Neuronal stem cell (in vitro differentiated cells): Measurements from ENCODE around the gene EFHD1.
"Not testable (repeated sequence)": the region's sequence is repeated elsewhere in the genome, so short reads cannot be mapped to it uniquely, and the experiment has no call there.

ENCODE experiments used
- DNase-seq: peaks from one replicate; pipeline ENCODE4 v3.0.0-alpha.2; 2013; ENCODE audit warnings: low spot score
- H2AFZ ChIP-seq: one replicate; pipeline ENCODE4 v1.6.1; 2013; ENCODE audit warnings: mild to moderate bottlenecking, low read length, inconsistent platforms
- H2AK5ac ChIP-seq: 2 replicates; pipeline ENCODE4 v1.6.1; 2013; ENCODE audit warnings: low read depth, mild to moderate bottlenecking, inconsistent platforms, low read length, moderate library complexity, mixed read lengths
- H2BK120ac ChIP-seq: 2 replicates; pipeline ENCODE4 v1.6.1; 2013; ENCODE audit warnings: low read depth, mild to moderate bottlenecking, inconsistent platforms, low read length, moderate library complexity, mixed read lengths
- H2BK12ac ChIP-seq: one replicate; pipeline ENCODE4 v1.6.1; 2013; ENCODE audit warnings: low read length, inconsistent platforms
- H2BK15ac ChIP-seq: 2 replicates; pipeline ENCODE4 v1.6.1; 2013; ENCODE audit warnings: mild to moderate bottlenecking, low read length, inconsistent platforms, mixed read lengths
- H2BK5ac ChIP-seq: one replicate; pipeline ENCODE4 v1.6.1; 2013; ENCODE audit warnings: inconsistent platforms, mild to moderate bottlenecking, low read length, moderate library complexity
- H3K14ac ChIP-seq: one replicate; pipeline ENCODE4 v1.6.1; 2013; ENCODE audit warnings: low read length, inconsistent platforms
- H3K18ac ChIP-seq: 2 replicates; pipeline ENCODE4 v1.6.1; 2013; ENCODE audit warnings: low read length, inconsistent platforms
- H3K23ac ChIP-seq: 2 replicates; pipeline ENCODE4 v1.6.1; 2013; ENCODE audit warnings: low read depth, mild to moderate bottlenecking, mixed read lengths, low read length, inconsistent platforms; ENCODE audit not compliant: poor library complexity
- H3K27ac ChIP-seq: replicated peaks from 3 replicates; pipeline ENCODE4 v1.5.1; 2013; ENCODE audit warnings: low read length, inconsistent platforms
- H3K27me3 ChIP-seq, 3 experiments: 2 replicates each; pipeline ENCODE4 v1.6.1; 2013; ENCODE audit warnings: low read length in 3 of 3, mild to moderate bottlenecking in 2 of 3, inconsistent platforms in 1 of 3, low read depth in 1 of 3, mixed read lengths in 1 of 3, moderate library complexity in 1 of 3; ENCODE audit not compliant: control insufficient read depth in 3 of 3, insufficient read depth in 3 of 3
- H3K36me3 ChIP-seq, 2 donors: replicated peaks in 1 of 2; 2 replicates each; pipeline ENCODE4 v1.6.1; 2013; ENCODE audit warnings: low read length in 2 of 2; ENCODE audit not compliant: control insufficient read depth in 2 of 2, insufficient read depth in 2 of 2
- H3K4ac ChIP-seq: 2 replicates; pipeline ENCODE4 v1.6.1; 2013; ENCODE audit warnings: inconsistent platforms, mild to moderate bottlenecking, low read length, moderate library complexity
- H3K4me1 ChIP-seq, 2 donors: 1 replicate in 1 of 2; 2 replicates in 1 of 2; pipeline ENCODE4 v1.6.1; 2013; ENCODE audit warnings: low read length in 2 of 2, low read depth in 1 of 2; ENCODE audit not compliant: control insufficient read depth in 2 of 2, insufficient read depth in 1 of 2
- H3K4me2 ChIP-seq: one replicate; pipeline ENCODE4 v1.6.1; 2013; ENCODE audit warnings: mild to moderate bottlenecking, low read length, inconsistent platforms; ENCODE audit not compliant: insufficient read depth, poor library complexity, severe bottlenecking
- H3K4me3 ChIP-seq, 2 donors: 2 replicates each; pipeline ENCODE4 v1.5.1; 2013; ENCODE audit warnings: low read length in 2 of 2, mild to moderate bottlenecking in 2 of 2, inconsistent platforms in 1 of 2, moderate library complexity in 1 of 2
- H3K79me1 ChIP-seq: one replicate; pipeline ENCODE4 v1.6.1; 2013; ENCODE audit warnings: low read depth, mild to moderate bottlenecking, inconsistent platforms, low read length, moderate library complexity
- H3K9ac ChIP-seq: one replicate; pipeline ENCODE4 v1.6.1; 2013; ENCODE audit warnings: mild to moderate bottlenecking, low read depth, low read length, inconsistent platforms; ENCODE audit not compliant: poor library complexity
- H3K9me3 ChIP-seq, 2 donors: replicated peaks in 1 of 2; 2 replicates each; pipeline versions ENCODE3 to v1.6.1; 2013; ENCODE audit warnings: low read length in 2 of 2, mild to moderate bottlenecking in 2 of 2, inconsistent platforms in 1 of 2, low read depth in 1 of 2, mixed read lengths in 1 of 2, moderate library complexity in 1 of 2; ENCODE audit not compliant: control insufficient read depth in 2 of 2, insufficient read depth in 1 of 2
- H4K8ac ChIP-seq: one replicate; pipeline ENCODE4 v1.6.1; 2013; ENCODE audit warnings: low read depth, mild to moderate bottlenecking, inconsistent platforms, low read length, moderate library complexity
- H4K91ac ChIP-seq: one replicate; pipeline ENCODE4 v1.6.1; 2013; ENCODE audit warnings: low read length, low read depth, mild to moderate bottlenecking, inconsistent platforms; ENCODE audit not compliant: poor library complexity
- WGBS, 2 donors: extraction: QIAGEN DNeasy Blood & Tissue Kit; methylation state at CpG; one replicate each; pipeline ENCODE4 v1.1.7; 2013; ENCODE audit warnings: missing lambda C conversion rate in 2 of 2, mixed read lengths in 1 of 2; ENCODE audit not compliant: insufficient read length in 2 of 2, insufficient replicate concordance in 1 of 2; ENCODE audit errors: extremely low coverage in 2 of 2; 5-methylcytosine and 5-hydroxymethylcytosine counted together

EFHD1 gene

GRCh38 chr2:232634206-232635150 is 1.1 kb downstream of the EFHD1 start:
- no peak overlapping the region for H4K91ac ChIP-seq
- H2AK5ac ChIP-seq = peak overlapping the region; percentile 26
- H4K8ac ChIP-seq = no peak overlapping the region
- peak overlapping the region; percentile 65 to 90 for H3K4me3 ChIP-seq
- peak overlapping the region; percentile 98 for H3K18ac ChIP-seq
- H3K79me1 ChIP-seq = no peaks in the 10 kb centered on the region
- no CpG with 5 or more reads among the region's 61 CpGs for WGBS, 2 donors
- no peaks in the 10 kb centered on the region for H3K36me3 ChIP-seq
- H2BK120ac ChIP-seq = peak overlapping the region; percentile 82
- no peak overlapping the region for H3K4ac ChIP-seq
- peaks cover 5 to 9% of the 10 kb centered on the region in 2 donors for H3K4me1 ChIP-seq
- H2BK15ac ChIP-seq = peak overlapping the region; percentile 3
- H2AFZ ChIP-seq = peak overlapping the region; percentile 98
- H3K9me3 ChIP-seq = no peaks in the 10 kb centered on the region
- peaks cover 2 to 60% (median 35%) of the 10 kb centered on the region in 3 experiments for H3K27me3 ChIP-seq
- DNase-seq = no peak
- no peak overlapping the region for H2BK5ac ChIP-seq
- no peak overlapping the region for H3K27ac ChIP-seq
- peak overlapping the region; percentile 98 for H3K4me2 ChIP-seq
- H3K9ac ChIP-seq = peak overlapping the region; percentile 83
- no peak overlapping the region for H3K14ac ChIP-seq
- no peak overlapping the region for H2BK12ac ChIP-seq
- H3K23ac ChIP-seq = no peak overlapping the region

GRCh38 chr2:232635376-232635775 is 2.0 kb downstream of the EFHD1 start:
- H2BK15ac ChIP-seq = not testable (repeated sequence)

GRCh38 chr2:232635820-232636219 is 2.4 kb downstream of the EFHD1 start:
- Histone ChIP-seq H3K27ac (no peak overlapping the region), H3K9ac (no peak overlapping the region), H3K14ac (no peak overlapping the region), H4K8ac (no peak overlapping the region), H3K36me3 (no peaks in the 10 kb centered on the region), H3K23ac (no peak overlapping the region), H2AFZ (no peak overlapping the region), H2BK15ac (no peak overlapping the region), H3K18ac (no peak overlapping the region), H2AK5ac (no peak overlapping the region), H4K91ac (no peak overlapping the region), H3K4ac (no peak overlapping the region), H3K79me1 (no peaks in the 10 kb centered on the region), H3K27me3 (peaks cover 2 to 60% (median 35%) of the 10 kb centered on the region in 3 experiments), H3K4me3 (no peak overlapping the region), H3K9me3 (no peaks in the 10 kb centered on the region), H2BK120ac (no peak overlapping the region), H2BK12ac (no peak overlapping the region), H2BK5ac (no peak overlapping the region), H3K4me1 (peaks cover 5 to 9% of the 10 kb centered on the region in 2 donors), H3K4me2 (no peak overlapping the region)
- WGBS, 2 donors = no CpG with 5 or more reads among the region's 4 CpGs
- DNase-seq = no peak

More at GRCh38 chr2:232635376-232635775, 2.0 kb downstream of the EFHD1 start:
- H3K4ac ChIP-seq, H3K9me3 ChIP-seq, H3K9ac ChIP-seq, H3K4me1 ChIP-seq, H3K4me2 ChIP-seq, H2BK5ac ChIP-seq, H2BK120ac ChIP-seq, H3K27ac ChIP-seq, H3K18ac ChIP-seq, H3K79me1 ChIP-seq, H3K14ac ChIP-seq, H3K36me3 ChIP-seq, H4K8ac ChIP-seq, H2AK5ac ChIP-seq, H3K23ac ChIP-seq, H3K4me3 ChIP-seq, H4K91ac ChIP-seq, H2BK12ac ChIP-seq, DNase-seq, H2AFZ ChIP-seq: not testable (repeated sequence)
- no CpG with 5 or more reads among the region's 10 CpGs for WGBS, 2 donors
- peaks cover 2 to 60% (median 35%) of the 10 kb centered on the region in 3 experiments for H3K27me3 ChIP-seq

- H2BK12ac ChIP-seq = no peak overlapping the region
- no peak overlapping the region for H3K27ac ChIP-seq
- H2AK5ac ChIP-seq = no peak overlapping the region
- no peak overlapping the region for H4K8ac ChIP-seq
- no peak overlapping the region for H3K4me2 ChIP-seq
- no peaks in the 10 kb centered on the region for H3K9me3 ChIP-seq
- DNase-seq = no peak
- WGBS, 2 donors = no CpG with 5 or more reads among the region's 16 CpGs
- H3K4me1 ChIP-seq = peaks cover 5 to 9% of the 10 kb centered on the region in 2 donors
- H3K79me1 ChIP-seq = no peaks in the 10 kb centered on the region
- no peak overlapping the region for H2BK120ac ChIP-seq
- H2BK15ac ChIP-seq = no peak overlapping the region
- no peak overlapping the region for H3K4ac ChIP-seq
- no peaks in the 10 kb centered on the region for H3K36me3 ChIP-seq
- H3K4me3 ChIP-seq = no peak overlapping the region
- H2BK5ac ChIP-seq = no peak overlapping the region
- H3K27me3 ChIP-seq = peaks cover 2 to 60% (median 35%) of the 10 kb centered on the region in 3 experiments
- H2AFZ ChIP-seq = no peak overlapping the region
- H4K91ac ChIP-seq = no peak overlapping the region
- no peak overlapping the region for H3K9ac ChIP-seq
- no peak overlapping the region for H3K23ac ChIP-seq
- peak overlapping the region; percentile 35 for H3K18ac ChIP-seq
- H3K14ac ChIP-seq = no peak overlapping the region
Measured at GRCh38 chr2:232636788-232637420, 3.5 kb downstream of the EFHD1 start.
